Stomach (tissue), 9 donors: ENCODE results near the gene GALM. TPM values are rescaled to one million over a fixed set of nuclear protein-coding genes. Genes with fewer than 3 reads are reported as not detected.
A peak's percentile ranks its signal among the peaks of the same experiment; 100 is the strongest.
"Not testable (repeated sequence)": the region's sequence is repeated elsewhere in the genome, so short reads cannot be mapped to it uniquely, and the experiment has no call there.

ENCODE experiments used
- DNase-seq, 2 donors: peaks; one replicate each; pipeline versions ENCODE4 v3.0.0 to v3.0.0-alpha.2; 2013 to 2019
- H3K27ac ChIP-seq, 5 donors: fragments of 200-600 bp in 4 of 5; sonication (generic) in 4 of 5; one replicate each; pipeline ENCODE4 v1.5.1; 2013 to 2019; ENCODE audit warnings: mild to moderate bottlenecking in 1 of 5, moderate library complexity in 1 of 5
- H3K27me3 ChIP-seq, 3 donors: fragments of 200-600 bp; sonication (generic); one replicate each; pipeline ENCODE4 v1.5.1; 2017 to 2019; ENCODE audit warnings: mixed run types in 1 of 3
- H3K36me3 ChIP-seq, 4 donors: fragments of 200-600 bp; sonication (generic); 1 replicate in 3 of 4; 2 replicates in 1 of 4; pipeline ENCODE4 v1.5.1; 2016 to 2019
- H3K4me1 ChIP-seq, 4 donors: fragments of 200-600 bp; sonication (generic); one replicate each; pipeline ENCODE4 v1.5.1; 2016 to 2019
- H3K4me3 ChIP-seq, 4 donors: fragments of 200-600 bp; sonication (generic) in 3 of 4; one replicate each; pipeline ENCODE4 v1.5.1; 2016 to 2019; ENCODE audit warnings: mild to moderate bottlenecking in 1 of 4
- H3K9me3 ChIP-seq, 4 donors: fragments of 200-600 bp; sonication (generic); one replicate each; pipeline ENCODE4 v1.5.1; 2016 to 2019
- CTCF ChIP-seq, 7 experiments: fragments of 450-650 bp in 4 of 7; fragments of 200-600 bp in 3 of 7; sonication (generic) in 3 of 7; IDR thresholded peaks; one replicate each; pipeline ENCODE4 v1.5.1; 2016 to 2019; ENCODE audit warnings: antibody characterized with exemption in 7 of 7, control low read depth in 2 of 7, mild to moderate bottlenecking in 1 of 7
- EP300 ChIP-seq: sonication (generic); formaldehyde crosslinking; IDR thresholded peaks from one replicate; pipeline ENCODE4 v1.6.1; 2017; ENCODE audit warnings: antibody characterized with exemption
- POLR2A ChIP-seq, 4 donors: fragments of 450-650 bp; IDR thresholded peaks; one replicate each; pipeline ENCODE4 v1.6.1; 2016; ENCODE audit warnings: antibody characterized with exemption in 4 of 4, control low read depth in 2 of 4, mild to moderate bottlenecking in 1 of 4, moderate library complexity in 1 of 4
- POLR2AphosphoS5 ChIP-seq, 3 donors: sonication (generic); formaldehyde crosslinking; IDR thresholded peaks; one replicate each; pipeline ENCODE4 v1.6.1; 2016; ENCODE audit warnings: antibody characterized with exemption in 3 of 3
- WGBS, 5 donors: extraction: QIAGEN DNeasy Blood & Tissue Kit in 3 of 5; methylation state at CpG; one replicate each; pipeline versions ENCODE4 v1.1.5 to v1.1.7; 2013 to 2018; 5-methylcytosine and 5-hydroxymethylcytosine counted together
- intact Hi-C: fragments of 100-400 bp; cut with DNase I; formaldehyde crosslinking; loops from one replicate; pipeline ENCODE4 v1.15.1; 2023; ENCODE audit warnings: low total_unique reads
- polyA plus RNA-seq, 3 donors: library from polyadenylated mRNA; stranded (reverse); fragments of 200-250 nt; gene quantifications; one replicate each; pipeline ENCODE4 v1.2.3, GENCODE V29; 2013
- total RNA-seq, 5 donors: library from RNA; depleted of rRNA; stranded (reverse); fragments of >200 nt; gene quantifications; one replicate each; pipeline versions ENCODE4 v1.1.0 to v1.2.3, GENCODE V29; 2014 to 2016
- donor health status: healthy with polysubstance abuse.
- donor health status: Bipolar disorder and iron deficiency.
- donor health status: healthy.

Gene GALM
- total and polyA plus RNA-seq, 8 donors = 2.2 to 17.8 (median 9.3) TPM; not detected in 1

GRCh38 chr2:38713338-38713737 is 47.4 kb downstream of the GALM start:
- Histone ChIP-seq H3K4me3 (no peak overlapping the region), H3K27me3 (no peaks in the 10 kb centered on the region), H3K36me3 (peaks cover 0 to 11% (median 7%) of the 10 kb centered on the region in 4 donors), H3K4me1 (peaks cover 0 to 11% (median 0%) of the 10 kb centered on the region in 4 donors), H3K9me3 (no peaks in the 10 kb centered on the region), H3K27ac (no peak overlapping the region)
- TF ChIP-seq EP300 = no peak
- intact Hi-C loops = no loop called here
- WGBS, 5 donors = 73 to 98% (median 86%) methylated on average over 3 of the region's 3 CpGs
- no peak for DNase-seq

- H3K4me3 ChIP-seq, H3K9me3 ChIP-seq, intact Hi-C loops, H3K27me3 ChIP-seq, DNase-seq: not testable (repeated sequence)
- 38 to 71% (median 44%) methylated on average over 1 of the region's 1 CpG for WGBS, 5 donors
- peaks cover 0 to 11% (median 2%) of the 10 kb centered on the region in 4 donors for H3K4me1 ChIP-seq
- peak overlapping the region in 1 of 5 donors; percentile 56 for H3K27ac ChIP-seq
- peaks cover 0 to 11% (median 6%) of the 10 kb centered on the region in 4 donors for H3K36me3 ChIP-seq
These were observed 49.0 kb downstream of the GALM start for GRCh38 chr2:38714941-38715340.

- TF ChIP-seq POLR2AphosphoS5 (IDR thresholded peaks at IDR 0.05) = no peak
- TF ChIP-seq EP300 = no peak
- no peak for TF ChIP-seq CTCF (IDR thresholded peaks at IDR 0.05)
- TF ChIP-seq POLR2A (IDR thresholded peaks at IDR 0.05) = no peak
- 85 to 93% (median 87%) methylated on average over 6 of the region's 6 CpGs for WGBS, 5 donors
- no peak for DNase-seq
- Histone ChIP-seq H3K4me1 (peaks cover 0 to 15% (median 6%) of the 10 kb centered on the region in 4 donors), H3K9me3 (no peaks in the 10 kb centered on the region), H3K27ac (no peak overlapping the region), H3K4me3 (no peak overlapping the region), H3K27me3 (no peaks in the 10 kb centered on the region), H3K36me3 (peaks cover 0 to 10% (median 0%) of the 10 kb centered on the region in 4 donors)
- intact Hi-C loops = no loop called here
These were observed 50.3 kb downstream of the GALM start for GRCh38 chr2:38716185-38716584.

- H3K36me3 ChIP-seq = no peaks in the 10 kb centered on the region
- intact Hi-C loops = no loop called here
- H3K9me3 ChIP-seq = no peaks in the 10 kb centered on the region
- 86 to 94% (median 91%) methylated on average over 4 of the region's 4 CpGs for WGBS, 5 donors
- no peak overlapping the region for H3K27ac ChIP-seq
- TF ChIP-seq EP300 (no peak), CTCF (IDR thresholded peaks at IDR 0.05) (no peak), POLR2AphosphoS5 (IDR thresholded peaks at IDR 0.05) (no peak), POLR2A (IDR thresholded peaks at IDR 0.05) (no peak)
- H3K27me3 ChIP-seq = no peaks in the 10 kb centered on the region
- no peak for DNase-seq
- H3K4me3 ChIP-seq = no peak overlapping the region
- H3K4me1 ChIP-seq = peaks cover 0 to 27% (median 6%) of the 10 kb centered on the region in 4 donors
These were observed 52.7 kb downstream of the GALM start for GRCh38 chr2:38718601-38719000.

GRCh38 chr2:38719706-38720105 is 53.8 kb downstream of the GALM start:
- Histone ChIP-seq H3K4me1 (peaks cover 0 to 23% (median 6%) of the 10 kb centered on the region in 4 donors), H3K27me3 (no peaks in the 10 kb centered on the region), H3K36me3 (no peaks in the 10 kb centered on the region), H3K9me3 (no peaks in the 10 kb centered on the region), H3K4me3 (no peak overlapping the region), H3K27ac (peak overlapping the region in 2 of 5 donors; percentile 5 to 42)
- DNase-seq = no peak
- WGBS, 5 donors = 89 to 94% (median 91%) methylated on average over 12 of the region's 12 CpGs
- intact Hi-C loops = no loop called here
- no peak for TF ChIP-seq POLR2A (IDR thresholded peaks at IDR 0.05)
- no peak for TF ChIP-seq CTCF (IDR thresholded peaks at IDR 0.05)
- TF ChIP-seq EP300 = no peak
- TF ChIP-seq POLR2AphosphoS5 (IDR thresholded peaks at IDR 0.05) = no peak
